Endothelial cell of umbilical vein (primary cell): ENCODE results near the gene AREG. TPM values are rescaled to one million over a fixed set of nuclear protein-coding genes. Genes with fewer than 3 reads are reported as not detected.

Source experiments
- BruUV-seq: library from RNA; stranded (reverse); fragments of 400-500 nt; replicated peaks from 2 replicates; lab custom pipeline; 2021; lab: Mats Ljungman, UMichigan
- CTCF ChIA-PET: fragments of 300-600, 350-600 bp; sonication (Branson Sonifier 250); formaldehyde crosslinking; loops from one replicate; lab custom pipeline; 2021; ENCODE audit warnings: antibody characterized with exemption, inconsistent platforms; lab: Charles Lee
- POLR2A ChIA-PET: fragments of 300-600, 350-600 bp; sonication (Branson Sonifier 250); formaldehyde crosslinking; loops from one replicate; lab custom pipeline; 2021; ENCODE audit warnings: antibody characterized with exemption, inconsistent platforms; lab: Charles Lee
- DNase-seq: peaks from one replicate; pipeline ENCODE4 v3.0.0-alpha.2; 2011; ENCODE audit warnings: low read depth, low spot score
- FAIRE-seq: peaks from 2 replicates; lab custom pipeline; 2011; peaks lifted over from hg19 to GRCh38; lab: Jason Lieb, UNC
- H2AFZ ChIP-seq: 2 replicates; pipeline ENCODE4 v1.6.0; 2012; ENCODE audit warnings: low read depth, low read length, control low read depth, inconsistent platforms
- H3K27ac ChIP-seq: 2 replicates; pipeline ENCODE4 v1.5.1; 2011; ENCODE audit warnings: low read depth, mild to moderate bottlenecking, control low read depth, low read length, moderate library complexity; ENCODE audit not compliant: insufficient read depth
- H3K27me3 ChIP-seq, 2 experiments: 2 replicates each; pipeline versions ENCODE4 v1.6.0 to v1.6.1; 2011; ENCODE audit warnings: low read length in 2 of 2, mixed read lengths in 1 of 2; ENCODE audit not compliant: control insufficient read depth in 2 of 2, insufficient read depth in 2 of 2
- H3K36me3 ChIP-seq, 2 experiments: 2 replicates in 1 of 2; 3 replicates in 1 of 2; pipeline ENCODE4 v1.5.1; 2011; ENCODE audit warnings: low read length in 2 of 2, mild to moderate bottlenecking in 1 of 2, moderate library complexity in 1 of 2; ENCODE audit not compliant: control insufficient read depth in 2 of 2, insufficient read depth in 2 of 2; ENCODE audit errors: extremely low read depth in 1 of 2
- H3K4me1 ChIP-seq: 3 replicates; pipeline ENCODE4 v1.5.1; 2011; ENCODE audit warnings: mild to moderate bottlenecking, low read length; ENCODE audit not compliant: control insufficient read depth, insufficient read depth; ENCODE audit errors: extremely low read depth
- H3K4me2 ChIP-seq: 2 replicates; pipeline ENCODE4 v1.6.1; 2011; ENCODE audit warnings: low read length, control low read depth, mixed read lengths; ENCODE audit not compliant: insufficient read depth
- H3K4me3 ChIP-seq, 3 experiments: fragments of 200-600 bp in 1 of 3; sonication (generic), shearing (Covaris generic) in 1 of 3; replicated peaks in 1 of 3; 2 replicates each; pipeline ENCODE4 v1.5.1; 2011 to 2016; ENCODE audit warnings: control low read depth in 3 of 3, low read length in 3 of 3, mild to moderate bottlenecking in 2 of 3, inconsistent platforms in 1 of 3, low read depth in 1 of 3, moderate library complexity in 1 of 3; ENCODE audit not compliant: insufficient read depth in 1 of 3
- H3K79me2 ChIP-seq: 2 replicates; pipeline ENCODE4 v1.6.0; 2012; ENCODE audit warnings: low read length, inconsistent platforms; ENCODE audit not compliant: control insufficient read depth, insufficient read depth
- H3K9ac ChIP-seq: replicated peaks from 2 replicates; pipeline ENCODE3; 2011; ENCODE audit warnings: low read length, control low read depth; ENCODE audit not compliant: insufficient read depth; ENCODE audit errors: extremely low read depth
- H3K9me1 ChIP-seq: replicated peaks from 3 replicates; pipeline ENCODE4 v1.6.0; 2011; ENCODE audit warnings: mild to moderate bottlenecking, low read length; ENCODE audit not compliant: control insufficient read depth, insufficient read depth; ENCODE audit errors: extremely low read depth
- H3K9me3 ChIP-seq: replicated peaks from 2 replicates; pipeline ENCODE4 v1.5.1; 2012; ENCODE audit warnings: low read length, inconsistent platforms; ENCODE audit not compliant: control insufficient read depth, insufficient read depth
- H4K20me1 ChIP-seq: replicated peaks from 2 replicates; pipeline ENCODE3; 2011; ENCODE audit warnings: mild to moderate bottlenecking, low read length; ENCODE audit not compliant: control insufficient read depth, insufficient read depth; ENCODE audit errors: extremely low read depth
- FOS ChIP-seq: IDR thresholded peaks from 2 replicates; pipeline ENCODE4 v1.6.1; 2011; ENCODE audit warnings: mild to moderate bottlenecking, low read length, moderate library complexity, borderline replicate concordance; ENCODE audit not compliant: insufficient read depth
- JUN ChIP-seq: IDR thresholded peaks from 2 replicates; pipeline ENCODE4 v1.6.1; 2011; ENCODE audit warnings: borderline replicate concordance, low read depth; ENCODE audit not compliant: insufficient read length, insufficient read depth
- dilution Hi-C: fragments of 300-500 bp; cut with MboI; formaldehyde crosslinking; loops from one replicate; pipeline ENCODE4 v1.15.0; 2019; ENCODE audit warnings: low sequenced_read_pairs; ENCODE audit not compliant: extremely low pct_ligation_motif_present
- intact Hi-C: fragments of 100-400 bp; cut with micrococcal nuclease; formaldehyde crosslinking; loops from one replicate; pipeline ENCODE4 v1.10.0; 2022
- polyA plus RNA-seq, 4 experiments: library from polyadenylated mRNA; depleted of rRNA in 3 of 4; stranded (reverse) in 3 of 4; unstranded in 1 of 4; fragments of >200 nt; gene quantifications; 2 replicates each; pipeline versions ENCODE4 v1.2.1 to v1.2.3, GENCODE V29; 2011 to 2012; ENCODE audit warnings: missing spikeins in 1 of 4
- total RNA-seq: library from RNA; stranded (reverse); gene quantifications from 2 replicates; pipeline ENCODE4 v1.2.3, GENCODE V29; 2021

AREG gene
- total and polyA plus RNA-seq, 2 donors (not counting 3 experiments of a cell fraction or from before 2014, with no cell fraction given) = 0.17 to 0.55 TPM

DNA sequence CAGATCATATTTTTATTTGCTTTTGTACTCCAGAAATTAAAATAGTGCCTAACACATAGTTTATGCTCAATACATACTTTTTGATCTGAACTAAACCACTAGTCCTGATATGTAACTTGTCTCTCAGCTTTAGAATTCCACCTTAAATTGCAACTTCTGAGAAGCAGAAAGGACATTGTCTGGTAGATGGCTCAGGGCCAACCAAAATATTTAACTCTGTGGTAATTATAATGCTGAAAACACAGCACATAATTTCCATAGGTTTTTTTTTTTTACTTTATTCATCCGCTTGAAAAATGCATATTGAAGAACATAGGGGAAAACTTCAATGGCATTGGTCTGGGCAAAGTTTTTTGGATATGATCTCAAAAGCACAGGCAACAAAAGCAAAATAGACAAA is 59.3 kb downstream of the AREG start:
- Histone ChIP-seq H3K4me1 (peaks cover 31% of the 10 kb centered on the region), H3K4me3 (no peak overlapping the region), H3K36me3 (no peaks in the 10 kb centered on the region), H3K79me2 (no peaks in the 10 kb centered on the region), H3K4me2 (peak overlapping the region; percentile 66), H3K9me1 (no peaks in the 10 kb centered on the region), H4K20me1 (no peaks in the 10 kb centered on the region), H3K27me3 (no peaks in the 10 kb centered on the region), H2AFZ (no peak overlapping the region), H3K9me3 (no peaks in the 10 kb centered on the region), H3K27ac (peak overlapping the region; percentile 85), H3K9ac (peak overlapping the region; percentile 63)
- dilution Hi-C loops (no loop called here), intact Hi-C loops (loop anchor here (1.0 kb wide), 4 partner anchors 31 to 167 kb away; no protein-coding TSS in a partner anchor)
- ChIA-PET CTCF (interaction anchor here (0.9 to 1.7 kb wide), 3 partner anchors 36 to 167 kb away, joined by 3 to 5 read pairs (median 5); partner anchors contain the start of gene AREG), POLR2A (no interaction called here)
- BruUV-seq = no TSS peak
- DNase-seq (peak; percentile 93), FAIRE-seq (peak; percentile 87)
- TF ChIP-seq FOS (no peak), JUN (peak; percentile 61)

Other genes starting within 250 kb of the AREG start
- 1.2 TPM in 1 of 2 replicates, not detected in the other for gene EPGN, start 136.7 kb upstream of the AREG start, total RNA-seq
- gene EPGN, start 136.7 kb upstream of the AREG start, polyA plus RNA-seq = not detected in 2 replicates
- not detected in 2 replicates for gene EREG, start 80.0 kb upstream of the AREG start, total RNA-seq
- not detected in 2 replicates for gene EREG, start 80.0 kb upstream of the AREG start, polyA plus RNA-seq